ENCODE data around the gene ESPL1. TPM values are rescaled to one million over a fixed set of nuclear protein-coding genes. Genes with fewer than 3 reads are reported as not detected.
A peak's percentile ranks its signal among the peaks of the same experiment; 100 is the strongest.

The ESPL1 gene
- total and polyA plus RNA-seq, 2 donors (not counting 3 experiments of a cell fraction or from before 2014, with no cell fraction given): 16.2 to 42.7 TPM

DNA sequence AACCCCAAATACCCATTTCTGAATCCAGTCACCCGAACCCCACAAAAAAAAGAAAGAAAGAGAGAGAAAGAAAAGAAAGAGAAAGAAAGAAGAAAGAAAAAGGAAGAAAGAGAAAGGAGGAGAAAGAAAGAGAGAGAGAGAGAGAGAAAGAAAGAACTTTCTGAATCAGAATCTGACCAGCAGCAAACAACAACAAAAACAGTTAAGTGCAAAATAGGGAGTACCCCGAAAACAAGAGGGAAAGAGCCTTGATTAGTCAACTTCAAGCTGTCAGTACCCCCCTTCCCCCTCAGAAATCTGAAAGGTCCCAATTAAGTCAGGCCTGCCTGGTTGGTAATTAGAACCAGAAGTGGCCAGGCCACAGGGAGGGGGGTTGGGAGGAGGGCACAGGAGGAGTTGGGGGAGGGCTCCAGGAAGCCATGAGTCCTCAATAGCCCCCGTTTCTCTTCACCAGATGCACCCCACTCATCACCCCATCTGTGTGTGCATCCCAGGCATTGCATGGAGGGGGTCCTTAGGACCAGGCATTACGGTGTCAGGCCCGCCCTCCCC lies 45.9 kb upstream of the ESPL1 start:
- TF ChIP-seq, protein P1, sequence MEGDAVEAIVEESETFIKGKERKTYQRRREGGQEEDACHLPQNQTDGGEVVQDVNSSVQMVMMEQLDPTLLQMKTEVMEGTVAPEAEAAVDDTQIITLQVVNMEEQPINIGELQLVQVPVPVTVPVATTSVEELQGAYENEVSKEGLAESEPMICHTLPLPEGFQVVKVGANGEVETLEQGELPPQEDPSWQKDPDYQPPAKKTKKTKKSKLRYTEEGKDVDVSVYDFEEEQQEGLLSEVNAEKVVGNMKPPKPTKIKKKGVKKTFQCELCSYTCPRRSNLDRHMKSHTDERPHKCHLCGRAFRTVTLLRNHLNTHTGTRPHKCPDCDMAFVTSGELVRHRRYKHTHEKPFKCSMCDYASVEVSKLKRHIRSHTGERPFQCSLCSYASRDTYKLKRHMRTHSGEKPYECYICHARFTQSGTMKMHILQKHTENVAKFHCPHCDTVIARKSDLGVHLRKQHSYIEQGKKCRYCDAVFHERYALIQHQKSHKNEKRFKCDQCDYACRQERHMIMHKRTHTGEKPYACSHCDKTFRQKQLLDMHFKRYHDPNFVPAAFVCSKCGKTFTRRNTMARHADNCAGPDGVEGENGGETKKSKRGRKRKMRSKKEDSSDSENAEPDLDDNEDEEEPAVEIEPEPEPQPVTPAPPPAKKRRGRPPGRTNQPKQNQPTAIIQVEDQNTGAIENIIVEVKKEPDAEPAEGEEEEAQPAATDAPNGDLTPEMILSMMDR (IDR thresholded peaks at IDR 0.05; ENCODE audit: extremely low read depth in 1 of 2, insufficient read depth in 1 of 2, low read depth in 1 of 2, low read length in 2 of 2): no peak
- TF ChIP-seq POLR2AphosphoS5 (IDR thresholded peaks at IDR 0.05; ENCODE audit: insufficient read depth, low read depth, low read length) (no peak), POLR2A (IDR thresholded peaks at IDR 0.05; ENCODE audit: low read depth, low read length) (no peak), JUN (IDR thresholded peaks at IDR 0.05; ENCODE audit: borderline replicate concordance, insufficient read depth, insufficient read length, low read depth) (no peak), EZH2 (IDR thresholded peaks at IDR 0.05; ENCODE audit: borderline replicate concordance, low read depth, low read length, severe bottlenecking) (no peak), MYC (IDR thresholded peaks at IDR 0.05; ENCODE audit: low read depth, low read length) (no peak), FOS (IDR thresholded peaks at IDR 0.05; ENCODE audit: borderline replicate concordance, insufficient read depth, low read length) (no peak), GATA2 (IDR thresholded peaks at IDR 0.05; ENCODE audit: insufficient read depth, insufficient read length, low read depth, low read length) (no peak)
- TF ChIP-seq, protein P2, sequence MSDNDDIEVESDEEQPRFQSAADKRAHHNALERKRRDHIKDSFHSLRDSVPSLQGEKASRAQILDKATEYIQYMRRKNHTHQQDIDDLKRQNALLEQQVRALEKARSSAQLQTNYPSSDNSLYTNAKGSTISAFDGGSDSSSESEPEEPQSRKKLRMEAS (IDR thresholded peaks at IDR 0.05; ENCODE audit: insufficient read depth, insufficient read length): no peak
- BruUV-seq (replicated peaks): no TSS peak
- dilution Hi-C loops (cut with MboI; ENCODE audit: extremely low pct_ligation_motif_present, low sequenced_read_pairs): no loop called here
- CTCF ChIA-PET: no interaction called here
- FAIRE-seq (no peak), DNase-seq (ENCODE audit: low read depth, low spot score) (no peak)
- Histone ChIP-seq H3K36me3 (ENCODE audit: control insufficient read depth in 2 of 2, extremely low read depth in 1 of 2, insufficient read depth in 2 of 2, low read length in 2 of 2) (no peaks in the 10 kb centered on the region), H2AFZ (ENCODE audit: low read depth, low read length) (no peak overlapping the region), H3K4me3 (replicated peaks in 1 of 3; ENCODE audit: insufficient read depth in 1 of 3, low read depth in 1 of 3, low read length in 3 of 3) (peak overlapping the region in 1 of 3 experiments; percentile 66), H3K4me1 (ENCODE audit: control insufficient read depth, extremely low read depth, insufficient read depth, low read length) (peaks cover 42% of the 10 kb centered on the region), H3K27ac (ENCODE audit: insufficient read depth, low read depth, low read length) (no peak overlapping the region), H3K9me3 (replicated peaks; ENCODE audit: control insufficient read depth, insufficient read depth, low read length) (no peaks in the 10 kb centered on the region), H3K79me2 (ENCODE audit: control insufficient read depth, insufficient read depth, low read length) (no peaks in the 10 kb centered on the region), H3K4me2 (ENCODE audit: insufficient read depth, low read length) (peak overlapping the region; percentile 15), H3K27me3 (ENCODE audit: control insufficient read depth in 2 of 2, insufficient read depth in 2 of 2, low read length in 2 of 2) (no peaks in the 10 kb centered on the region), H3K9me1 (replicated peaks; ENCODE audit: control insufficient read depth, extremely low read depth, insufficient read depth, low read length) (no peaks in the 10 kb centered on the region), H3K9ac (replicated peaks; ENCODE audit: extremely low read depth, insufficient read depth, low read length) (no peak overlapping the region), H4K20me1 (replicated peaks; ENCODE audit: control insufficient read depth, extremely low read depth, insufficient read depth, low read length) (no peaks in the 10 kb centered on the region)
- POLR2A ChIA-PET: no interaction called here
- intact Hi-C loops (cut with micrococcal nuclease): loop anchor here (1.0 to 5.0 kb wide), 2 partner anchors 8 to 280 kb away; partner anchors contain the start of gene TARBP2
